ENCODE measurements around the gene PCDHA2.
"Not testable (repeated sequence)": the region's sequence is repeated elsewhere in the genome, so short reads cannot be mapped to it uniquely, and the experiment has no call there.

Gene PCDHA2

GRCh38 chr5:140794595-140795258 is at the start of gene PCDHA2:
TSS of gene PCDHA2 (plus strand) at chr5:140794852.
- DNase-seq (ENCODE audit: low read depth) = no peak

GRCh38 chr5:140753561-140753960 is 41.1 kb upstream of the PCDHA2 start:
- no peak for DNase-seq (ENCODE audit: low read depth)

GRCh38 chr5:140764177-140764973 is 30.3 kb upstream of the PCDHA2 start:
- DNase-seq (ENCODE audit: low read depth) = no peak

- DNase-seq (ENCODE audit: low read depth) = no peak
Observed at GRCh38 chr5:140767444-140767843, 27.2 kb upstream of the PCDHA2 start.

GRCh38 chr5:140780512-140780911 is 14.1 kb upstream of the PCDHA2 start:
- DNase-seq (ENCODE audit: low read depth) = no peak

GRCh38 chr5:140785905-140786686 is 8.6 kb upstream of the PCDHA2 start, which contains the start of gene PCDHA1:
TSS of gene PCDHA1 (plus strand) at chr5:140786140.
- no peak for DNase-seq (ENCODE audit: low read depth)

GRCh38 chr5:140787422-140787821 is 7.2 kb upstream of the PCDHA2 start:
- not testable (repeated sequence) for DNase-seq (ENCODE audit: low read depth)

- DNase-seq (ENCODE audit: low read depth) = not testable (repeated sequence)
Observed at GRCh38 chr5:140787849-140788504, 6.7 kb upstream of the PCDHA2 start.

- DNase-seq (ENCODE audit: low read depth) = no peak
Observed at GRCh38 chr5:140791089-140791488, 3.6 kb upstream of the PCDHA2 start.

- DNase-seq (ENCODE audit: low read depth) = no peak
Observed at GRCh38 chr5:140795259-140795641, 598 bp downstream of the PCDHA2 start.

GRCh38 chr5:140796072-140796717 is 1.5 kb downstream of the PCDHA2 start:
- DNase-seq (ENCODE audit: low read depth) = not testable (repeated sequence)

GRCh38 chr5:140796718-140797095 is 2.1 kb downstream of the PCDHA2 start:
- DNase-seq (ENCODE audit: low read depth) = no peak

GRCh38 chr5:140800816-140801493 is 6.3 kb downstream of the PCDHA2 start, which contains the start of gene PCDHA3:
TSS of gene PCDHA3 (plus strand) at chr5:140801057.
- no peak for DNase-seq (ENCODE audit: low read depth)

GRCh38 chr5:140801494-140801841 is 6.8 kb downstream of the PCDHA2 start:
- no peak for DNase-seq (ENCODE audit: low read depth)

GRCh38 chr5:140802381-140802780 is 7.7 kb downstream of the PCDHA2 start:
- not testable (repeated sequence) for DNase-seq (ENCODE audit: low read depth)

GRCh38 chr5:140802781-140803271 is 8.2 kb downstream of the PCDHA2 start:
- DNase-seq (ENCODE audit: low read depth) = no peak

- DNase-seq (ENCODE audit: low read depth) = no peak
Observed at GRCh38 chr5:140806834-140807775, 12.5 kb downstream of the PCDHA2 start, which contains the start of gene PCDHA4. TSS of gene PCDHA4 (plus strand) at chr5:140807068.

- not testable (repeated sequence) for DNase-seq (ENCODE audit: low read depth)
Observed at GRCh38 chr5:140808241-140808888, 13.7 kb downstream of the PCDHA2 start.

- no peak for DNase-seq (ENCODE audit: low read depth)
Observed at GRCh38 chr5:140808889-140809291, 14.2 kb downstream of the PCDHA2 start.

All from stimulated activated CD8-positive, alpha-beta memory T cell treated with anti-CD3 and anti-CD28 coated beads, Interleukin-7, amount 100 ng/mL, for 24 hours (primary cell).